Panc1 (cell line): ENCODE measurements around the gene HESX1. TPM values are rescaled to one million over a fixed set of nuclear protein-coding genes. Genes with fewer than 3 reads are reported as not detected.

Experiments used
- ATAC-seq: fragments of 200-7000 bp; cut with Tn5 transposase; 2 replicates; pipeline ENCODE4 v1.9.1; 2020; ENCODE audit warnings: mild to moderate bottlenecking, moderate library complexity
- BruUV-seq: library from RNA; stranded (reverse); fragments of 400-500 nt; replicated peaks from 2 replicates; lab custom pipeline; 2021; lab: Mats Ljungman, UMichigan
- CTCF ChIA-PET: fragments of 300-600 bp; sonication (Branson Sonifier 250); formaldehyde crosslinking; loops from one replicate; lab custom pipeline; 2022; ENCODE audit warnings: antibody characterized with exemption; lab: Charles Lee
- POLR2A ChIA-PET: fragments of 300-600 bp; sonication (Branson Sonifier 250); formaldehyde crosslinking; loops from one replicate; lab custom pipeline; 2022; ENCODE audit warnings: antibody characterized with exemption; lab: Charles Lee
- DNase-seq: peaks from one replicate; pipeline ENCODE4 v3.0.0-alpha.2; 2010; ENCODE audit warnings: low read depth, low spot score
- H3K27ac ChIP-seq: 2 replicates; pipeline ENCODE4 v1.5.1; 2011; ENCODE audit warnings: mild to moderate bottlenecking, low read length, inconsistent platforms
- H3K27me3 ChIP-seq: fragments of 200-500 bp; sonication (Bioruptor generic); 2 replicates; pipeline ENCODE4 v1.6.0; 2014; ENCODE audit warnings: low read length, inconsistent platforms; ENCODE audit not compliant: control insufficient read depth, insufficient read depth
- H3K36me3 ChIP-seq: fragments of 200-500 bp; sonication (Bioruptor generic); 2 replicates; pipeline ENCODE4 v1.5.1; 2014; ENCODE audit warnings: inconsistent platforms, mild to moderate bottlenecking, low read length, moderate library complexity; ENCODE audit not compliant: control insufficient read depth, insufficient read depth
- H3K4me1 ChIP-seq: 2 replicates; pipeline ENCODE4 v1.5.1; 2011; ENCODE audit warnings: inconsistent platforms, mild to moderate bottlenecking, low read length, moderate library complexity; ENCODE audit not compliant: control insufficient read depth, insufficient read depth
- H3K4me3 ChIP-seq, 2 experiments: 2 replicates each; pipeline ENCODE4 v1.5.1; 2011 to 2012; ENCODE audit warnings: low read depth in 2 of 2, low read length in 2 of 2, mild to moderate bottlenecking in 2 of 2, inconsistent platforms in 1 of 2, moderate library complexity in 1 of 2
- H3K9me3 ChIP-seq: fragments of 200-500 bp; sonication (Bioruptor generic); 2 replicates; pipeline ENCODE4 v1.5.1; 2014; ENCODE audit warnings: low read depth, mild to moderate bottlenecking, inconsistent platforms, low read length, moderate library complexity; ENCODE audit not compliant: control insufficient read depth, insufficient read depth
- CTCF ChIP-seq: fragments of 450-650 bp; IDR thresholded peaks from 2 replicates; pipeline ENCODE4 v1.5.1; 2017; ENCODE audit warnings: mild to moderate bottlenecking
- POLR2AphosphoS5 ChIP-seq: IDR thresholded peaks from 2 replicates; pipeline ENCODE4 v1.6.1; 2012; ENCODE audit warnings: mild to moderate bottlenecking, low read depth, low read length, moderate library complexity
- REST ChIP-seq, 2 experiments: IDR thresholded peaks; 2 replicates each; pipeline ENCODE4 v1.6.1; 2011 to 2012; ENCODE audit warnings: low read depth in 2 of 2, control low read depth in 1 of 2, low read length in 1 of 2, mild to moderate bottlenecking in 1 of 2, moderate library complexity in 1 of 2; ENCODE audit not compliant: insufficient read depth in 1 of 2
- SIN3A ChIP-seq: IDR thresholded peaks from 2 replicates; pipeline ENCODE4 v1.6.1; 2012; ENCODE audit warnings: low read depth, mild to moderate bottlenecking, low read length, moderate library complexity, borderline replicate concordance; ENCODE audit not compliant: insufficient read depth
- TCF7L2 ChIP-seq: IDR thresholded peaks from 2 replicates; pipeline ENCODE4 v1.6.1; 2011; ENCODE audit warnings: mild to moderate bottlenecking, low read depth, low read length, inconsistent platforms
- in situ Hi-C: cut with HindIII; loops from 2 replicates; pipeline ENCODE4 v1.10.0; 2016; ENCODE audit warnings: low sequenced_read_pairs, low pct_unique_long_range_greater_than_20kb
- intact Hi-C: fragments of 100-400 bp; cut with micrococcal nuclease; formaldehyde crosslinking; loops from one replicate; pipeline ENCODE4 v1.10.0; 2022; ENCODE audit not compliant: unreplicated experiment
- total RNA-seq: library from RNA; stranded (reverse); gene quantifications from one replicate; pipeline ENCODE4 v1.2.1, GENCODE V29; 2021; ENCODE audit not compliant: unreplicated experiment

HESX1 gene
- total RNA-seq, 1 experiment from 2014 or later: 1.1 TPM

- ChIA-PET CTCF (no interaction called here), POLR2A (no interaction called here)
- TF ChIP-seq CTCF: no peak
- TF ChIP-seq REST (IDR thresholded peaks at IDR 0.05; ENCODE audit: insufficient read depth in 1 of 2, low read depth in 2 of 2, low read length in 1 of 2): no peak
- TF ChIP-seq POLR2AphosphoS5: no peak
- no peak for TF ChIP-seq SIN3A
- TF ChIP-seq TCF7L2: no peak
- DNase-seq: no peak
- Histone ChIP-seq H3K4me3 (no peak overlapping the region), H3K27me3 (no peaks in the 10 kb centered on the region), H3K36me3 (no peaks in the 10 kb centered on the region), H3K9me3 (no peaks in the 10 kb centered on the region), H3K27ac (no peak overlapping the region), H3K4me1 (no peaks in the 10 kb centered on the region)
- no peak for ATAC-seq
- intact Hi-C loops: no loop called here
- in situ Hi-C loops: no loop called here
- no TSS peak for BruUV-seq
Observed at GRCh38 chr3:57154470-57155309, 45.1 kb downstream of the HESX1 start.

GRCh38 chr3:57152151-57153143 lies 47.3 kb downstream of the HESX1 start:
- no peak overlapping the region for H3K4me3 ChIP-seq

More at GRCh38 chr3:57152151-57153143, 47.3 kb downstream of the HESX1 start:
- in situ Hi-C loops: no loop called here
- no TSS peak for BruUV-seq
- H3K9me3 ChIP-seq: no peaks in the 10 kb centered on the region
- no peak overlapping the region for H3K27ac ChIP-seq
- DNase-seq: no peak
- no peak for TF ChIP-seq SIN3A
- TF ChIP-seq REST (IDR thresholded peaks at IDR 0.05; ENCODE audit: insufficient read depth in 1 of 2, low read depth in 2 of 2, low read length in 1 of 2): no peak
- no peak for TF ChIP-seq TCF7L2
- no peak for TF ChIP-seq POLR2AphosphoS5
- TF ChIP-seq CTCF: no peak
- ChIA-PET CTCF (interaction anchor here (1.1 kb wide), 1 partner anchor 12 kb away, joined by 3 read pairs; no protein-coding TSS in a partner anchor), POLR2A (no interaction called here)
- no peaks in the 10 kb centered on the region for H3K4me1 ChIP-seq
- no peaks in the 10 kb centered on the region for H3K27me3 ChIP-seq
- no peaks in the 10 kb centered on the region for H3K36me3 ChIP-seq
- no peak for ATAC-seq
- intact Hi-C loops: no loop called here
